Measurements from ENCODE around the gene KIF20B.

- TF ChIP-seq, protein P1, sequence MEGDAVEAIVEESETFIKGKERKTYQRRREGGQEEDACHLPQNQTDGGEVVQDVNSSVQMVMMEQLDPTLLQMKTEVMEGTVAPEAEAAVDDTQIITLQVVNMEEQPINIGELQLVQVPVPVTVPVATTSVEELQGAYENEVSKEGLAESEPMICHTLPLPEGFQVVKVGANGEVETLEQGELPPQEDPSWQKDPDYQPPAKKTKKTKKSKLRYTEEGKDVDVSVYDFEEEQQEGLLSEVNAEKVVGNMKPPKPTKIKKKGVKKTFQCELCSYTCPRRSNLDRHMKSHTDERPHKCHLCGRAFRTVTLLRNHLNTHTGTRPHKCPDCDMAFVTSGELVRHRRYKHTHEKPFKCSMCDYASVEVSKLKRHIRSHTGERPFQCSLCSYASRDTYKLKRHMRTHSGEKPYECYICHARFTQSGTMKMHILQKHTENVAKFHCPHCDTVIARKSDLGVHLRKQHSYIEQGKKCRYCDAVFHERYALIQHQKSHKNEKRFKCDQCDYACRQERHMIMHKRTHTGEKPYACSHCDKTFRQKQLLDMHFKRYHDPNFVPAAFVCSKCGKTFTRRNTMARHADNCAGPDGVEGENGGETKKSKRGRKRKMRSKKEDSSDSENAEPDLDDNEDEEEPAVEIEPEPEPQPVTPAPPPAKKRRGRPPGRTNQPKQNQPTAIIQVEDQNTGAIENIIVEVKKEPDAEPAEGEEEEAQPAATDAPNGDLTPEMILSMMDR (IDR thresholded peaks at IDR 0.05 in 2 of 3, conservative IDR thresholded peaks at IDR 0.05 in 1 of 3; ENCODE audit: borderline replicate concordance in 1 of 3, insufficient read depth in 1 of 3, low read depth in 2 of 3, low read length in 2 of 3): no peak
- TF ChIP-seq JUND (IDR thresholded peaks at IDR 0.05) (no peak), TCF7L2 (IDR thresholded peaks at IDR 0.05; ENCODE audit: borderline replicate concordance, extremely low read depth, insufficient read depth, insufficient read length) (no peak), MAX (IDR thresholded peaks at IDR 0.05) (no peak), POLR2A (IDR thresholded peaks at IDR 0.05; ENCODE audit: borderline replicate concordance, extremely low read depth, insufficient read depth, insufficient read length) (no peak), POLR2AphosphoS5 (IDR thresholded peaks at IDR 0.05; ENCODE audit: low read depth, low read length) (no peak), YY1 (IDR thresholded peaks at IDR 0.05; ENCODE audit: extremely low read depth, insufficient replicate concordance, low read depth, low read length) (no peak), SP1 (IDR thresholded peaks at IDR 0.05; ENCODE audit: low read depth) (no peak), EZH2 (IDR thresholded peaks at IDR 0.05) (no peak), CEBPB (IDR thresholded peaks at IDR 0.05; ENCODE audit: low read depth) (no peak)
These were observed 37.3 kb downstream of the KIF20B start for GRCh38 chr10:89738551-89739209.
